H7 (cell line): Measurements from ENCODE around the gene ZBED1. TPM values are rescaled to one million over a fixed set of nuclear protein-coding genes. Genes with fewer than 3 reads are reported as not detected.
"Not testable (repeated sequence)": the region's sequence is repeated elsewhere in the genome, so short reads cannot be mapped to it uniquely, and the experiment has no call there.

ENCODE experiments used
- DNase-seq: peaks from one replicate; pipeline ENCODE4 v3.0.0; 2012
- H3K27me3 ChIP-seq: 2 replicates; pipeline ENCODE4 v1.6.0; 2011; ENCODE audit warnings: mild to moderate bottlenecking, low read length; ENCODE audit not compliant: control insufficient read depth, insufficient read depth
- H3K36me3 ChIP-seq: replicated peaks from 2 replicates; pipeline ENCODE4 v1.5.1; 2011; ENCODE audit warnings: low read length; ENCODE audit not compliant: control insufficient read depth, insufficient read depth
- H3K4me3 ChIP-seq: 2 replicates; pipeline ENCODE4 v1.5.1; 2011; ENCODE audit warnings: low read depth, mild to moderate bottlenecking, control low read depth, low read length, moderate library complexity; ENCODE audit not compliant: insufficient read depth
- total RNA-seq: library from RNA; depleted of rRNA; stranded (reverse); fragments of >200 nt; shearing (Covaris generic); gene quantifications from 2 replicates; pipeline ENCODE4 v1.2.3, GENCODE V29; 2014

ZBED1 gene
- total RNA-seq, 1 experiment from 2014 or later, result 59.1 TPM

DNA sequence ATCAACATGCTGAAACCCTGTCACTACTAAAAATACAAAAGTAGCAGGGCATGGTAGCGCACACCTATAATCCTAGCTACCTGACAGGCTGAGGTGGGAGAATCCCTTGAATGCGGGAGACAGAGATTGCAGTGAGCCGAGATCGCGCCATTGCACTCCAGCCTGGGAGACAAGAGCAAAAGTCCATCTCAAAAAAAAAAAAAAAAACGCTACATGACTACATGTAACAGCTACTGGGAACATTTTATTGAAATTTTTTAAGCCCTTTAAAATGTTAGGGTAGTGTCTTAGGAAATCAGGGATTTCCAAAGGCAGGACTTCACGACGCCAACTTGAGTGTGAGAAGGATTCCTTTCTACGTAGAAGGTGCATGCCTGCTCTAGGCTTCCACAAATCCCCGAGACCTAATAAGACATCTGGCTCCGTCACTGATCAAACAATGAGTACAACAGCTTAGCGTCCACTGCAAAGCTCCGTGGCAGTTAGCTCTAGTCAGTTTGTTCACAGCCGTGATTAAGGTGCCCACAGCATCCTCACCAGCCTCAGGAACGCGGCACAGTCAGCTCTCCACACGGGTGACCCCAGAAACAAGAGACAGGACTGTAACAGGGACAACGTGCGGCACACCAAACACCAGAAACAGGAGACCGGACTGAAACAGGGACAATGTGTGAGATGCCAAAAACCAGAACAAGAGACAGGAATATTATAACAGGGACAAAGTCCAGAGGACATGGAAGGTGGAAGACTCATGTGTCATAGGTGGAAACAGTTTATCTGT lies 33.7 kb downstream of the ZBED1 start:
- no peak for DNase-seq

DNA sequence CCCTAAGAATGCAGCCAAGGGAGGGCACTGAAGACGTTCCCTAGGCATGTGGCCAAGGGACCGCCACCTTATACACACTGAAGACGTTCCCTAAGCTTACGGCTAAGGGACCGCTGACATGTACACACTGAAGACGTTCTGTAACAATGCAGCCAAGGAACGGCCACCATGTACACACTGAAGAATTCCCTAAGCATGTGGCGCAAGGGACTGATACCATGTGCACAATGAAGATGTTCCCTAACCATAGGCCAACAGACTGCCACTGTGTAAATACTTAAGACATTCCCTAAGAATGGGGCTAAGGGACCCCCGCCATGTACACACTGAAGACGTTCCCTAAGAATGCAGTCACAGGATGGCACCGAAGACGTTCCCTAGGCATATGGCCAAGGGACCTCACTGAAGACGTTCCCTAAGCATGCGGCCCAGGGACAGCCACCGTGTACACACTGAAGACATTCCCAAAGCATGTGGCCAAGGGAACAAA lies 36.1 kb downstream of the ZBED1 start:
- no peaks in the 10 kb centered on the region for H3K27me3 ChIP-seq
- no peak for DNase-seq
- no peaks in the 10 kb centered on the region; the same call in 1 of the 2 replicates for H3K36me3 ChIP-seq
- H3K4me3 ChIP-seq, result no peak overlapping the region

More for the DNA sequence above, 33.7 kb downstream of the ZBED1 start:
- H3K4me3 ChIP-seq, result no peak overlapping the region
- H3K36me3 ChIP-seq, result no peaks in the 10 kb centered on the region; the same call in 1 of the 2 replicates
- no peaks in the 10 kb centered on the region for H3K27me3 ChIP-seq

DNA sequence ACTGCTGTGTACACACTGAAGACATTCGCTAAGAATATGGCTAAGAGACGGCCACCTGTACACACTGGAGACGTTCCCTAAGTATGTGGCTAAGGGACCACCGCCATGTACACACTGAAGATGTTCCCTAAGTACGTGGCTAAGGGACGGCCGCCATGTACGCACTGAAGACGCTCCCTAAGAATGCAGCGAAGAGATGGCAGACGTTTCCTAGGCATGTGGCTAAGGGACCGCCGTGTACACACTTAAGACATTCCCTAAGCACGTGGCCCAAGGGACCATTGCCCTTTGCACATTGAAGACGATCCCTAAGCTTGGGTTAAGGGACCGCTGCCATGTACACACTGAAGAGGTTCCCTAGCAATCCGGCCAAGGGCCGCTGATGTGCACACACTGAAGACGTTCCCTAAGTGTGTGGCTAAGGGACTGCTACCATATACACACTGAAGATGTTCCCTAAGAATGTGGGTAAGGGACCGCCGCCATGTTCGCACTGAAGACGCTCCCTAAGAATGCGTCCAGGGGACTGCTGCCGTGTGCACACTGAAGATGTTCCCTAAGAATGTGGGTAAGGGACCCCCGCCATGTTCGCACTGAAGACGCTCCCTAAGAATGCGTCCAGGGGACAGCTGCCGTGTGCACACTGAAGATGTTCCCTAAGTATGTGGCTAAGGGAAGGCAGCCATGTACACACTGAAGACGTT lies 36.7 kb downstream of the ZBED1 start:
- no peak for DNase-seq
- no peak overlapping the region for H3K4me3 ChIP-seq
- H3K36me3 ChIP-seq, result no peaks in the 10 kb centered on the region; the same call in 1 of the 2 replicates
- H3K27me3 ChIP-seq, result no peaks in the 10 kb centered on the region

DNA sequence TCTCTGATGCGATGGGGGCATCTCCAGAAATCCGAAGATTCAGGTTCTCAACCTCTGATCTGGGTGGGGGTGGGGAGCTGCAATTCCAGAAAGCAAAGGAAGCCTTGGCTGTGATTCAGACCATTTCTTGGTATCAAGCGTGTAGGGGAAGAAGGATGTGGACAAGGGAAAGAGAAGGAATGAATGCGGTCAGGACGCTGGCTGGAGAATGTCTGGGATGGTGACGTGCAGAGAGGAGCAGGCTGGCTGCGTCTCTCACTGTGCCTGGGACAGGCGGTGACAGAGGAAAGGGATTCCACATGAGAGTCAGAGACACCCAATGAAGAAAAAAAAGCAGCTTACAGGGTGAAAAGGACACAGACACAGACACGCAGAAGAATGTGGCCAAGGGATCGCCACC lies 37.3 kb downstream of the ZBED1 start:
- not testable (repeated sequence) for DNase-seq, H3K4me3 ChIP-seq, H3K27me3 ChIP-seq, H3K36me3 ChIP-seq

DNA sequence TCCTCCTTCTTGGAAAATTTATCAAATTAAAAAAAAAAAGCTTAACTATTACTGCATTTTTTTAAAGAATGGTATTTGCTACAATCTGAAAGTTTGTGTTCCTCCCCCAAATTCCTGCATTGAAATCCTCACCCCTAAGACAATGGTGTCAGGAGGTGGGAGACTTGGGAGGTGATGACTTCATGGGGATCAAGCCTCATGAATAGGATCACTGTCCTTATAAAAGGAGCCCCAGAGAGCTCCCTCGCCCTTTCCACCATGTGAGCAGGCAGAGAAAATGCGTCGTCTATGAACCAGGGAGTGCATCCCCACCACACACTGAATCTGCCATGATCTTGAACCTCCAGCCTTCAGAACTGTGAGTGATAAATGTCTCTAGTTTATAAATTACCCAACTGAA lies 38.0 kb downstream of the ZBED1 start:
- Histone ChIP-seq H3K27me3 (no peaks in the 10 kb centered on the region), H3K4me3 (no peak overlapping the region), H3K36me3 (no peaks in the 10 kb centered on the region; the same call in 1 of the 2 replicates)
- no peak for DNase-seq

DNA sequence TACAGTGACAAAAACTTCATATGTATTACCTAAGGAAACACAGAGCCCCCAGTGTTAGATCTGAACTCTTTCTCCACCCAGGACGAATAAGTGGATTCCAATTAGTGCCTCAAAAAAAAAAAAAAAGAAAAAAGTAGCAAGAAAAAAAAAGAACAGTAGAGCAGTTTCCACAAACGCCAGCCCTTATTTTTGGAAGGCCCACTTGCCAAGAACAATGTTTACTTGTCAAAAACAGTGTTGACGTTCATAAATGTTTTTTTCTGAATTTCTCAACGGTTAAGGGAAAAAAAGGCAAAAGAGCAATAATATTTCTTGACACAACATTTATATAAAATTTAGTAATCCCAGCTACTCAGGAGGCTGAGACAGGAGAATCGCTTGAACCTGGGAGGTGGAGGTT lies 38.7 kb downstream of the ZBED1 start:
- DNase-seq, result no peak
- no peak overlapping the region for H3K4me3 ChIP-seq
- no peaks in the 10 kb centered on the region; the same call in 1 of the 2 replicates for H3K36me3 ChIP-seq
- H3K27me3 ChIP-seq, result no peaks in the 10 kb centered on the region

DNA sequence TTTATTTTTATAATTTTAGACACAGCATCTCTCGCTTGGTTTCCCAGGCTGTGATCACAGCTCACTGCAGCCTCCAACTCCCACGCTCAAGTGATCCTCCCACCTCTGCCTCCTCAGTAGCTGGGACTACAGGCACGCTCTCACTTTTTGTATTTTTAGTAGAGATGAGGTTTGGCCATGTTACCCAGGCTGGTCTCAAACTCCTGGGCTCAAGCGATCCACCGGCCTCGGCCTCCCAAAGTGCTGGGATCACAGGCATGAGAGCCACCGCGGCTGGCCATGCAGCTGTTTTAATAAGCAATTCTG lies 39.1 kb downstream of the ZBED1 start:
- Histone ChIP-seq H3K36me3 (no peaks in the 10 kb centered on the region; the same call in 1 of the 2 replicates), H3K4me3 (no peak overlapping the region), H3K27me3 (no peaks in the 10 kb centered on the region)
- no peak for DNase-seq

DNA sequence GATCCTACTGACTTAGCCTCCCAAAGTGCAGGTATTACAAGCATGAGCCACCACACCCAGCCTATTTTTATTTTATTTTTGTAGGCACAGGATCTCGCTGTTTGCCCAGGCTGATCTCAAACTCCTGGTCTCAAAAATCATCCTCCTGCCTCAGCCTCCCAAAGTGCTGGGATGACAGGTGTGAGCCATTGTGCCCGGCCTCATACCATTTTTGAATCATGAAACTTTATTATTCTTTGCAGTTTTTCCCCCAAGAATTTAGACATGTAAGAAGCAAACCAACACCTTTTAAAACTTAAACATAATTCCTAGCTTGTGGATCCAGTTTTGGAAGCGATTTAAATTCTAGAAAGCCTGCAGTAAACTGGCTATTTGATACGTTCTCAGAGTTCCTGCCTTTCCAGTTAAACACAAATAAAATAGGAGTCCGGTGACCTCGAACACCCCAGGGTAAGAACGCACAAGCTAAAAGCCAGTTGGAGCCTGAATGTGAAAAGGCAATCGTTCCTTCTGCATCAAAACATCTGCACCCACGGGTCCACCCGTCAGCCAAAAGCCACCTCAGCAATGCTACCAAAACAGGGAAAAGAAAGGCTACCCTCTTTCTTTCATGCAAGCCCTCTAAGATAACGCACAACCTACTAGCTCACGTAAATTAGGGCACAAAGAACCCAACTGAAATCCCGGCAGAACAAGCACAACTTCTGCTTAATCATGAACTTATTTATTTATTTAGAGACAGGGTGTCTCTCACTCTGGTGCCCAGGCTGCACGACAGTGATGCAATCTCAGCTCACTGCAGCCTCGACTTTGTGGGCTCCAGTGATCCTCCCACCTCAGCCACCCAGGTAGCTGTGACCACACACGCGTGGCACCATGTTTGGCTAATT lies 39.7 kb downstream of the ZBED1 start:
- H3K36me3 ChIP-seq, H3K27me3 ChIP-seq, H3K4me3 ChIP-seq, DNase-seq: not testable (repeated sequence)

DNA sequence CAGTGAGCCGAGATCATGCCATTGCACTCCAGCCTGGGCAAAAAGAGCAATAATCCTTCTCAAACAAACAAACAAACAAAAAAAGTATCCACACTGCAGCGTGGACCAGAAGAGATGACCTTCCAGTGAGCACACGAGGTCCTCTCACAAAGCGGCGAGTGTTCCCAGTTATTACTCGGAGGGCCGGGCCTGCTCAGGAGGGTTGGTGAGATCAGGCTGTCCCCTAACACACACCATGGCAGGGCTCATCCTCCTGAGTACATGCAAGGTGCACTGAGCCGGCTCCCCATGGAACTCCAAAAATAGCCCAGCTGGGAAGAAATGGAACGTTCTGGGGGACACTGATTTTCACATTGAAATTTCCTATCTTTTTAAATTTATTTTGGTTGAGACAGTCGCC lies 40.7 kb downstream of the ZBED1 start:
- H3K36me3 ChIP-seq, H3K4me3 ChIP-seq, DNase-seq, H3K27me3 ChIP-seq: not testable (repeated sequence)

DNA sequence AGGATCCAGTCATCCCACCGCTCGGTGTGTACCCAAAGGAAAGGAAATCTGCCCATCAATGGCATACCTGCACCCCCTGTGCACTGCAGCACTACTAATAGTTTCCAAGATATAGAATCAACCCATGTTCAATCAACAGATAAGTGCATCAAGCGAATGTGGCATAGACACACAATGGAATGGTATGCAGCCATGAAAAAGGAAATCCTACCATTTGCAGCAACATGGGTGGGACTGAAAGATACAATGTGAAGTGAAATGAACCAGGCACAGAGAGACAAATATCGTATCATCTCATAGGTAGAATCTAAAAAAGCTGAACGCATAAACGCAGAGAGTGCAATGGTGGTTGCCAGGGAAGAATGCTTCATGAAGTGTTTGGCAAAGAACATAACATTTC lies 42.5 kb downstream of the ZBED1 start:
- Histone ChIP-seq H3K4me3 (no peak overlapping the region), H3K36me3 (no peaks in the 10 kb centered on the region), H3K27me3 (no peaks in the 10 kb centered on the region)
- no peak for DNase-seq

DNA sequence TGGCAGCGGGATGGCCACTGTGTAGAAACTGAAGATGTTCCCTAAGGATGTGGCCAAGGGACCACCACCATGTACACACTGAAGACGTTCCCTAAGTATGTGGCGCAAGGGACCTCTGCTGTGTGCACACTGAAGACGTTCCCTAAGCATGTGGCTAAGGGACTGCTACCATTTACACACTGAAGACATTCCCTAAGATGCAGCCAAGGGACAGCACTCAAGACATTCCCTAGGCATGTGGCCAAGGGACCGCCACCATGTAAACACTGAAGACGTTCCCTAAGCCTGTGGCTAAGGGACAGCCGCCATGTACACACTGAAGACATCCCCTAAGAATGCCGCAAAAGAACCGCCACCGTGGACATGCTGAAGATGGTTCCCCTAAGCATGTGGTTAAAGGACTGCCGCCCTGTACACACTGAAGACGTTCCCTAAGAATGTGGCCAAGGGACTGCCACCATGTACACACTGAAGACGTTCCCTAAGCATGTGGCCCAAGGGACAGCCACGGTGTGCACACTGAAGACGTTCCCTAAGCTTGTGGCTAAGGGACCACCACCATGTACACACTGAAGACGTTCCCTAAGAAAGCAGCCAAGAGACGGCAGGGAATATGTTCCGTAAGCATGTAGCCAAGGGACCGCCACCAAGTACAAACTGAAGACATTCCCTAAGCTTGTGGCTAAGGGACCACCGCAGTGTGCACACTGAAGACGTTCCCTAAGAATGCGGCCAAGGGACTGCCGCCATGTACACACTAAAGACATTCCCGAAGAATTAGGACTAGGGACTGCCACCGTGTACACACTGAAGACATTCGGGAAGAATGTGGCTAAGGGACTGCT lies 43.3 kb downstream of the ZBED1 start:
- DNase-seq, result no peak
- Histone ChIP-seq H3K4me3 (no peak overlapping the region), H3K36me3 (no peaks in the 10 kb centered on the region; the same call in 1 of the 2 replicates), H3K27me3 (no peaks in the 10 kb centered on the region)

DNA sequence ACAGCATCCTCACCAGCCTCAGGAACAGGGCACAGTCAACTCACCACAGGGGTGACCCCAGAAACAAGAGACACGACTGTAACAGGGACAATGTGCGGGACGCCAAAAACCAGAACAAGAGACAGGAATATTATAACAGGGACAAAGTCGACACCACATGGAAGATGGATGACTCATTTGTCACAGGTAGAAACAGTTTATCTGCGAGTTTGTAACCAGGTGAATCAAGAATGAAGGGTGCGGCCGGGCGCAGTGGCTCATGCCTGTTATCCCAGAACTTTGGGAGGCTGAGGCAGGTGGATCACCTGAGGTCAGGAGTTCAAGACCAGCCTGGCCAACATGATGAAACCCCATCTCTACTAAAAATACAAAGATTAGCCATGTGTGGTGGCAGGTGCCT lies 44.7 kb downstream of the ZBED1 start:
- not testable (repeated sequence) for H3K4me3 ChIP-seq, DNase-seq, H3K27me3 ChIP-seq, H3K36me3 ChIP-seq

DNA sequence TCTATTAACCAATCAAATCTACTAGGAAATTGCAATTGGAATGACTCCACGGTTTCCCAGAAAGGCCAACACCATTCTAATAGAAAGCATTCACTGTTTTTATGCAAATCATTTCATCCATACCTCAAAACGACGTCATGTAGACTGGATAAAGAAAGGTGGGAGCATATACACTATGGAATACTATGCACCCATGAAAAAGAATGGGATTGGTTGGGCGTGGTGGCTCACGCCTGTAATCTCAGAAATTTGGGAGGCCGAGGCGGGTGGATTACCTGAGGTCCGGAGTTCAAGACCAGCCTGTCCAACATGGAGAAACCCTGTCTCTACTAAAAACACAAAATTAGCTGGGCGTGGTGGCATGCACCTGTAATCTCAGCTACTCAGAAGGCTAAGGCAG lies 46.2 kb downstream of the ZBED1 start:
- not testable (repeated sequence) for H3K4me3 ChIP-seq, H3K27me3 ChIP-seq, DNase-seq, H3K36me3 ChIP-seq

DNA sequence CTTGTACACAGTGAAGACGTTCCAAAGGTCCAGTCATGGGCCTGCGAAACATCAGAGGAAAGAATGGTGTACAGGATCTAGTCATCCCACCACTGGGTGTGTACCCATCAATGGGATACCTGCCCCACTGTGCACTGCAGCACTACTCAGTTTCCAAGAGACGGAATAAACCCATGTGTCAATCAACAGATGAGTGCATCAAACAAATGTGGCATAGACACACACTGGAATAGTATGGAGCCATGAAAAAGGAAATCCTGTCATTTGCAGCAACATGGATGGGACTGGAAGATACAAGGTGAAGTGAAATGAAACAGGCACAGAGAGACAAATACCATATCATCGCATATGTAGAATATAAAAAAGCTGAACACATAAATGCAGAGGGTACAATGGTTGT lies 48.0 kb downstream of the ZBED1 start:
- no peak for DNase-seq
- Histone ChIP-seq H3K4me3 (no peak overlapping the region), H3K27me3 (no peaks in the 10 kb centered on the region), H3K36me3 (no peaks in the 10 kb centered on the region; the same call in 1 of the 2 replicates)
